Pancreas (tissue), 10 donors: ENCODE results near the gene PPP2R2B. TPM values are rescaled to one million over a fixed set of nuclear protein-coding genes. Genes with fewer than 3 reads are reported as not detected.

ENCODE experiments used
- ATAC-seq, 4 donors: fragments of 200-7000 bp; cut with Tn5 transposase; one replicate each; pipeline versions ENCODE4 v1.8.0 to v1.9.1; 2020; ENCODE audit warnings: mild to moderate bottlenecking in 4 of 4, moderate library complexity in 4 of 4
- DNase-seq, 6 donors: peaks; one replicate each; pipeline ENCODE4 v3.0.0-alpha.2; 2020
- FAIRE-seq: peaks from 2 replicates; lab custom pipeline; 2012; peaks lifted over from hg19 to GRCh38; lab: Jason Lieb, UNC
- H3K27ac ChIP-seq, 4 donors: fragments of 200-600 bp; sonication (generic); 1 replicate in 3 of 4; 2 replicates in 1 of 4; pipeline versions ENCODE4 v1.5.0 to v1.8.0; 2020
- H3K27me3 ChIP-seq, 4 donors: fragments of 200-600 bp; one replicate each; pipeline ENCODE4 v1.8.0; 2021
- H3K36me3 ChIP-seq, 3 donors: fragments of 200-600 bp; sonication (generic) in 1 of 3; one replicate each; pipeline versions ENCODE4 v1.5.0 to v1.8.0; 2020 to 2021
- H3K4me1 ChIP-seq, 3 donors: fragments of 200-600 bp; one replicate each; pipeline ENCODE4 v1.8.0; 2021
- H3K4me3 ChIP-seq, 4 donors: fragments of 200-600 bp; sonication (generic) in 2 of 4; one replicate each; pipeline versions ENCODE4 v1.5.0 to v1.8.0; 2020 to 2021
- H3K9me3 ChIP-seq, 4 donors: fragments of 200-600 bp; one replicate each; pipeline ENCODE4 v1.8.0; 2021
- CTCF ChIP-seq, 4 donors: fragments of 200-600 bp; sonication (generic) in 3 of 4; IDR thresholded peaks; one replicate each; pipeline versions ENCODE4 v1.5.0 to v1.8.0; 2021; ENCODE audit warnings: antibody characterized with exemption in 4 of 4
- WGBS, 2 donors: extraction: QIAGEN DNeasy Blood & Tissue Kit; methylation state at CpG; one replicate each; pipeline ENCODE4 v1.1.7; 2013; 5-methylcytosine and 5-hydroxymethylcytosine counted together
- intact Hi-C, 3 donors: fragments of 100-400 bp; cut with DNase I; formaldehyde crosslinking; loops; one replicate each; pipeline versions ENCODE4 v1.11.1 to v1.14.2; 2022
- polyA plus RNA-seq, 2 donors: library from polyadenylated mRNA; stranded (reverse); fragments of 200-250 nt; gene quantifications; one replicate each; pipeline ENCODE4 v1.2.3, GENCODE V29; 2013
- total RNA-seq, 6 donors: library from RNA; stranded (reverse); fragmentation: NEBNext Ultra II Directional in 4 of 6; extraction: Animal tissue kit (Norgen Biotek cat#: 25700) in 4 of 6; gene quantifications; one replicate each; pipeline versions ENCODE4 v1.2.1 to v1.2.4, GENCODE V29; 2021 to 2023
- donor health status: healthy with polysubstance abuse.
- donor health status: DM: no; HTN: no; CAD: no; lungs with moderate emphysema.
- donor health status: DM: no; HTN: no; CAD: no.
- donor health status: control.
- donor health status: control.
- donor health status: Bipolar disorder and iron deficiency.
- donor health status: DM: yes; HTN: yes; CAD: no.
- donor health status: DM: no; HTN: no; CAD: no.
- donor health status: DM: no; HTN: no; CAD: no.
- donor health status: DM: yes; HTN: yes; CAD: no.

The PPP2R2B gene
- total and polyA plus RNA-seq, 8 donors: 0.51 to 3.5 (median 0.81) TPM

- Histone ChIP-seq H3K4me1 (no peaks in the 10 kb centered on the region), H3K9me3 (no peaks in the 10 kb centered on the region), H3K36me3 (no peaks in the 10 kb centered on the region), H3K27ac (no peak overlapping the region), H3K4me3 (no peak overlapping the region), H3K27me3 (no peaks in the 10 kb centered on the region)
- intact Hi-C loops: no loop called here
- WGBS, 2 donors: 49 to 67% methylated on average over 1 of the region's 1 CpG
- ATAC-seq (no peak), FAIRE-seq (no peak), DNase-seq (no peak)
- no peak for TF ChIP-seq CTCF (IDR thresholded peaks at IDR 0.05)
These were observed 10.6 kb upstream of the PPP2R2B start for GRCh38 chr5:146889169-146889568.

GRCh38 chr5:146888351-146888978 lies 9.9 kb upstream of the PPP2R2B start:
- no peak for DNase-seq
- 42 to 52% methylated on average over 3 of the region's 3 CpGs for WGBS, 2 donors
- no peak overlapping the region for H3K27ac ChIP-seq
- no peaks in the 10 kb centered on the region for H3K4me1 ChIP-seq
- no peak overlapping the region for H3K4me3 ChIP-seq
- no peak for ATAC-seq
- no peak for TF ChIP-seq CTCF (IDR thresholded peaks at IDR 0.05)
- intact Hi-C loops: no loop called here
- no peaks in the 10 kb centered on the region for H3K9me3 ChIP-seq
- H3K36me3 ChIP-seq: no peaks in the 10 kb centered on the region
- no peak for FAIRE-seq
- H3K27me3 ChIP-seq: no peaks in the 10 kb centered on the region

- WGBS, 2 donors: 39 to 40% methylated on average over 5 of the region's 5 CpGs
- Histone ChIP-seq H3K27ac (no peak overlapping the region), H3K4me1 (no peaks in the 10 kb centered on the region), H3K9me3 (no peaks in the 10 kb centered on the region), H3K27me3 (no peaks in the 10 kb centered on the region), H3K36me3 (no peaks in the 10 kb centered on the region), H3K4me3 (no peak overlapping the region)
- ATAC-seq: no peak
- FAIRE-seq: no peak
- no peak for DNase-seq
- intact Hi-C loops: no loop called here
- TF ChIP-seq CTCF (IDR thresholded peaks at IDR 0.05): no peak
These were observed 5.6 kb upstream of the PPP2R2B start for GRCh38 chr5:146884066-146884626.

- intact Hi-C loops: no loop called here
- no peak overlapping the region for H3K27ac ChIP-seq
- TF ChIP-seq CTCF (IDR thresholded peaks at IDR 0.05): no peak
- no peaks in the 10 kb centered on the region for H3K27me3 ChIP-seq
- no peaks in the 10 kb centered on the region for H3K4me1 ChIP-seq
- FAIRE-seq (no peak), DNase-seq (no peak), ATAC-seq (no peak)
- H3K4me3 ChIP-seq: no peak overlapping the region
- WGBS, 2 donors: 47 to 51% methylated on average over 2 of the region's 2 CpGs
- no peaks in the 10 kb centered on the region for H3K36me3 ChIP-seq
- H3K9me3 ChIP-seq: no peaks in the 10 kb centered on the region
These were observed 5.0 kb upstream of the PPP2R2B start for GRCh38 chr5:146883511-146883910.

GRCh38 chr5:146880966-146881365 lies 2.4 kb upstream of the PPP2R2B start:
- WGBS, 2 donors: 66 to 70% methylated on average over 7 of the region's 7 CpGs
- TF ChIP-seq CTCF (IDR thresholded peaks at IDR 0.05): no peak
- intact Hi-C loops: no loop called here
- Histone ChIP-seq H3K4me1 (no peaks in the 10 kb centered on the region), H3K27me3 (peaks cover 0 to 1% (median 0%) of the 10 kb centered on the region in 4 donors), H3K27ac (no peak overlapping the region), H3K4me3 (no peak overlapping the region), H3K9me3 (no peaks in the 10 kb centered on the region), H3K36me3 (no peaks in the 10 kb centered on the region)
- FAIRE-seq (no peak), ATAC-seq (no peak), DNase-seq (no peak)
